Endodermal cell (in vitro differentiated cells): Measurements from ENCODE around the gene ZNF26. TPM values are rescaled to one million over a fixed set of nuclear protein-coding genes. Genes with fewer than 3 reads are reported as not detected.
"Not testable (repeated sequence)": the region's sequence is repeated elsewhere in the genome, so short reads cannot be mapped to it uniquely, and the experiment has no call there.

Experiments used
- DNase-seq: peaks from one replicate; pipeline ENCODE4 v3.0.0-alpha.2; 2017
- H3K27ac ChIP-seq: 2 replicates; pipeline ENCODE4 v1.5.1; 2013; ENCODE audit warnings: mild to moderate bottlenecking, low read depth, low read length, moderate library complexity
- H3K27me3 ChIP-seq: 2 replicates; pipeline ENCODE4 v1.6.1; 2013; ENCODE audit warnings: mild to moderate bottlenecking, low read length, moderate library complexity; ENCODE audit not compliant: insufficient read depth, control insufficient read depth, poor library complexity, severe bottlenecking
- H3K36me3 ChIP-seq: 2 replicates; pipeline ENCODE4 v1.7.0; 2013; ENCODE audit warnings: mild to moderate bottlenecking, low read length, moderate library complexity; ENCODE audit not compliant: control insufficient read depth, insufficient read depth
- H3K4me1 ChIP-seq: one replicate; pipeline ENCODE4 v1.7.0; 2013; ENCODE audit warnings: low read length; ENCODE audit not compliant: control insufficient read depth, insufficient read depth
- H3K4me3 ChIP-seq: 2 replicates; pipeline ENCODE4 v1.5.1; 2013; ENCODE audit warnings: mild to moderate bottlenecking, low read length, moderate library complexity
- H3K9ac ChIP-seq: 2 replicates; pipeline ENCODE4 v1.6.1; 2013; ENCODE audit warnings: mild to moderate bottlenecking, low read length, moderate library complexity; ENCODE audit not compliant: poor library complexity, severe bottlenecking; ENCODE audit errors: extremely low read depth
- H3K9me3 ChIP-seq: 2 replicates; pipeline ENCODE4 v1.6.1; 2013; ENCODE audit warnings: mild to moderate bottlenecking, low read length, moderate library complexity; ENCODE audit not compliant: control insufficient read depth
- H3K27ac Mint-ChIP-seq: 2 replicates; pipeline ENCODE4 v1.8.0; 2020; ENCODE audit warnings: mixed read lengths
- H3K27me3 Mint-ChIP-seq: 2 replicates; pipeline ENCODE4 v1.8.0; 2021; ENCODE audit warnings: mild to moderate bottlenecking, mixed read lengths; ENCODE audit not compliant: insufficient read depth
- H3K36me3 Mint-ChIP-seq: 2 replicates; pipeline ENCODE4 v1.8.0; 2020; ENCODE audit warnings: low read depth, mixed read lengths
- H3K4me1 Mint-ChIP-seq: 2 replicates; pipeline ENCODE4 v1.8.0; 2020; ENCODE audit warnings: mixed read lengths
- H3K4me3 Mint-ChIP-seq: 2 replicates; pipeline ENCODE4 v1.8.0; 2020; ENCODE audit warnings: mild to moderate bottlenecking, moderate library complexity, mixed read lengths
- H3K9me3 Mint-ChIP-seq: 2 replicates; pipeline ENCODE4 v1.8.0; 2020; ENCODE audit warnings: mild to moderate bottlenecking, mixed read lengths
- WGBS, 2 experiments: methylation state at CpG; one replicate each; pipeline versions ENCODE4 v1.1.5 to v1.1.7; 2013; ENCODE audit warnings: missing lambda C conversion rate in 2 of 2, mixed read lengths in 1 of 2; ENCODE audit not compliant: insufficient coverage in 1 of 2, insufficient read length in 1 of 2; 5-methylcytosine and 5-hydroxymethylcytosine counted together
- long read RNA-seq, 4 experiments: library from polyadenylated mRNA in 2 of 4; library from RNA in 1 of 4; library from capped mRNA in 1 of 4; stranded (forward) in 3 of 4; unstranded in 1 of 4; transcript quantifications; one replicate each; pipeline ENCODE4 v2.0.0, GENCODE V29; 2020 to 2021; ENCODE audit warnings: inconsistent platforms in 1 of 4
- polyA plus RNA-seq, 2 experiments: library from polyadenylated mRNA; stranded (reverse); fragments of 50-300 nt; gene quantifications; one replicate each; pipeline ENCODE4 v1.2.3, GENCODE V29; 2013
- total RNA-seq, 2 donors: library from RNA; stranded (reverse); fragmentation: NEBNext Ultra II Directional in 1 of 2; extraction: Animal tissue kit (Norgen Biotek cat#: 25700) in 1 of 2; gene quantifications; 2 replicates in 1 of 2; 3 replicates in 1 of 2; pipeline ENCODE4 v1.2.1, GENCODE V29; 2021
- TF ChIP-seq, protein P1 (sequence below): fragments of 200-600 bp; sonication (generic); conservative IDR thresholded peaks from 2 replicates; pipeline ENCODE4 v1.5.0; 2021; ENCODE audit warnings: antibody characterized with exemption, mild to moderate bottlenecking

ZNF26 gene, protein sequence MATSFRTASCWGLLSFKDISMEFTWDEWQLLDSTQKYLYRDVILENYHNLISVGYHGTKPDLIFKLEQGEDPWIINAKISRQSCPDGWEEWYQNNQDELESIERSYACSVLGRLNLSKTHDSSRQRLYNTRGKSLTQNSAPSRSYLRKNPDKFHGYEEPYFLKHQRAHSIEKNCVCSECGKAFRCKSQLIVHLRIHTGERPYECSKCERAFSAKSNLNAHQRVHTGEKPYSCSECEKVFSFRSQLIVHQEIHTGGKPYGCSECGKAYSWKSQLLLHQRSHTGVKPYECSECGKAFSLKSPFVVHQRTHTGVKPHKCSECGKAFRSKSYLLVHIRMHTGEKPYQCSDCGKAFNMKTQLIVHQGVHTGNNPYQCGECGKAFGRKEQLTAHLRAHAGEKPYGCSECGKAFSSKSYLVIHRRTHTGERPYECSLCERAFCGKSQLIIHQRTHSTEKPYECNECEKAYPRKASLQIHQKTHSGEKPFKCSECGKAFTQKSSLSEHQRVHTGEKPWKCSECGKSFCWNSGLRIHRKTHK
- 10 to 100 TPM; 13.5 to 16.0 TPM for total RNA-seq
- 7.8 TPM for polyA plus RNA-seq (2013, experiment 1 of 2)
- 7.7 TPM for polyA plus RNA-seq (2013, experiment 2 of 2)
- long read RNA-seq, experiment 1, full-length matches to known transcripts: 1 of 5 reads
- long read RNA-seq, experiment 1, partial matches to known transcripts: 1 of 5 reads
- long read RNA-seq, experiment 1, other reads (novel, unspliced or antisense): 3 of 5 reads
- long read RNA-seq, experiment 2, full-length matches to known transcripts: 5 of 17 reads
- long read RNA-seq, experiment 2, partial matches to known transcripts: 1 of 17 reads
- long read RNA-seq, experiment 2, other reads (novel, unspliced or antisense): 11 of 17 reads
- long read RNA-seq, experiment 3, full-length matches to known transcripts: 11 of 36 reads
- long read RNA-seq, experiment 3, partial matches to known transcripts: 3 of 36 reads
- long read RNA-seq, experiment 3, other reads (novel, unspliced or antisense): 22 of 36 reads
- long read RNA-seq, experiment 4: 0 reads

DNA sequence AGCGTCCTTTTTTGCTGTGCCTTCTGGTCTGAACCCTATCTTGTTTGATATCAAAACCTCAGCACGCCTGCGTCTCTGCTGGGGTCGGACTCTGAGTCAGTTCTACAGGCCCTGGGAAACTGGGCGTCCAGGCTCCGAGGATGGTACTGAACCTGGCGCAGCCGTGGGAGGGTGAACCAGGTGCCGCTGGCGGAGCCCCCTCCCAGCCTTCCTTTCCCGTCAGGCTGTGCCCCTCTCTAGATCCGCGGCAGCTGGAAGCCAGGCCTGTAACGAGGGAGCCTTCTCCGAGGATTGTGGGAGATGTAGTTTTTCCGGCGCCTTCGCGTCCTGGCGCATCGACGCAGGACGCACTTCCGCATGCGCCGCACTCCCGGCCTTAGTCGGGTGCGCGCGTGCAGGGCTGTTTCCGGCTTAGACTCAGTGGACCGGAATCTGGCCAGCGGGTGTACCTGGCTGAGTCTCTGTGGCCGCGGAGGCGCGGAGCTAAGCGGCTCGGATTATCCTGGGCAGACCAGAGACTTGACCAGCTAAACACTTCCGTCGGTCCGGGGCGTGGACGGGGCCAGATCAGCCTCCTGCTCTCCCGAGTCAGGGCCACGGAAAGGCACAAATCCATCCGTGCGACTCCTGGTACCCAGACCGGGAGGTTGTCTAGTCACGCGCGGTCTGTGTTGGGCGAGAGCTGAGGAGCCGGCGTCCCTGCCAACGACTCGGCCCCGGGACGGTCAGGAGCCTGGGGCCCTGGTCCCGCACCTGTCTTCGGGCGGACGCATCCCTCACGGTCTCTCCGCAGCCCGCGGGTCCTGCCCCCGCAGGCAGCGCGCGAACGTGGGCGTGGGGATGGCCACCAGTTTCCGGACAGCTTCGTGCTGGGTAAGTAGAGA lies at the start of gene ZNF26:
TSS of gene ZNF26 (plus strand) at position 367 of the 884 bp plus-strand sequence. CDS start at position 841, 474 bp downstream.
- Mint-ChIP-seq H3K9me3 (peaks cover 64% of the 10 kb centered on the region), H3K36me3 (peaks cover 39% of the 10 kb centered on the region), H3K4me1 (peaks cover 11% of the 10 kb centered on the region), H3K27me3 (no peaks in the 10 kb centered on the region), H3K27ac (peak within 1 kb of the TSS; percentile 92), H3K4me3 (peak within 1 kb of the TSS; percentile 87)
- H3K4me3 ChIP-seq: peak within 1 kb of the TSS; percentile 97
- TF ChIP-seq, protein P1, sequence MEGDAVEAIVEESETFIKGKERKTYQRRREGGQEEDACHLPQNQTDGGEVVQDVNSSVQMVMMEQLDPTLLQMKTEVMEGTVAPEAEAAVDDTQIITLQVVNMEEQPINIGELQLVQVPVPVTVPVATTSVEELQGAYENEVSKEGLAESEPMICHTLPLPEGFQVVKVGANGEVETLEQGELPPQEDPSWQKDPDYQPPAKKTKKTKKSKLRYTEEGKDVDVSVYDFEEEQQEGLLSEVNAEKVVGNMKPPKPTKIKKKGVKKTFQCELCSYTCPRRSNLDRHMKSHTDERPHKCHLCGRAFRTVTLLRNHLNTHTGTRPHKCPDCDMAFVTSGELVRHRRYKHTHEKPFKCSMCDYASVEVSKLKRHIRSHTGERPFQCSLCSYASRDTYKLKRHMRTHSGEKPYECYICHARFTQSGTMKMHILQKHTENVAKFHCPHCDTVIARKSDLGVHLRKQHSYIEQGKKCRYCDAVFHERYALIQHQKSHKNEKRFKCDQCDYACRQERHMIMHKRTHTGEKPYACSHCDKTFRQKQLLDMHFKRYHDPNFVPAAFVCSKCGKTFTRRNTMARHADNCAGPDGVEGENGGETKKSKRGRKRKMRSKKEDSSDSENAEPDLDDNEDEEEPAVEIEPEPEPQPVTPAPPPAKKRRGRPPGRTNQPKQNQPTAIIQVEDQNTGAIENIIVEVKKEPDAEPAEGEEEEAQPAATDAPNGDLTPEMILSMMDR: no peak
- H3K36me3 ChIP-seq: peaks cover 17% of the 10 kb centered on the region
- peaks cover 65% of the 10 kb centered on the region for H3K9me3 ChIP-seq
- DNase-seq: peak; percentile 98
- H3K4me1 ChIP-seq: no peaks in the 10 kb centered on the region
- no peak within 1 kb of the TSS for H3K27ac ChIP-seq
- H3K9ac ChIP-seq: peak within 1 kb of the TSS; percentile 74
- H3K27me3 ChIP-seq: no peaks in the 10 kb centered on the region
- WGBS, 2 experiments: 3 to 22% methylated on average over 19 to 76 of the region's 76 CpGs

DNA sequence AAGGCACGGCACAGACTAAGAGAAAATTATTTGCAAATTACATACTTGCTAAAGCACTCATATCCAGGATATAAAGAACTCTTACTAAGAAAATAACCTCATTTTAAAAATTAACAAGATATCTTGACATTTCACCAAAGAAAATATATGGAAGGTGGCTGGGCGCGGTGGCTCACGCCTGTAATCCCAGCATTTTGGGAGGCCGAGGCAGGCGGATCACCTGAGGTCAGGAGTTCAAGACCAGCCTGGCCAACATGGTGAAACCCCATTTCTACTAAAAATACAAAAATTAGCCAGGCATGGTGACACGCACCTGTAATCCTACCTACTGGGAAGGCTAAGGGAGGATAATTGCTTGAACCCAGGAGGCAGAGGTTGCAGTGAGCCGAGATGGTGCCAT lies 49.2 kb upstream of the ZNF26 start:
- not testable (repeated sequence) for H3K4me3 Mint-ChIP-seq, DNase-seq, H3K27ac ChIP-seq, H3K4me1 Mint-ChIP-seq, H3K27me3 Mint-ChIP-seq, H3K4me1 ChIP-seq, H3K27me3 ChIP-seq, H3K4me3 ChIP-seq, H3K9ac ChIP-seq, H3K27ac Mint-ChIP-seq
- H3K36me3 ChIP-seq: peaks cover 22% of the 10 kb centered on the region
- 90 to 100% methylated on average over 1 to 7 of the region's 8 CpGs for WGBS, 2 experiments
- H3K36me3 Mint-ChIP-seq: peaks cover 76% of the 10 kb centered on the region
- H3K9me3 Mint-ChIP-seq: peaks cover 81% of the 10 kb centered on the region
- H3K9me3 ChIP-seq: peaks cover 73% of the 10 kb centered on the region

DNA sequence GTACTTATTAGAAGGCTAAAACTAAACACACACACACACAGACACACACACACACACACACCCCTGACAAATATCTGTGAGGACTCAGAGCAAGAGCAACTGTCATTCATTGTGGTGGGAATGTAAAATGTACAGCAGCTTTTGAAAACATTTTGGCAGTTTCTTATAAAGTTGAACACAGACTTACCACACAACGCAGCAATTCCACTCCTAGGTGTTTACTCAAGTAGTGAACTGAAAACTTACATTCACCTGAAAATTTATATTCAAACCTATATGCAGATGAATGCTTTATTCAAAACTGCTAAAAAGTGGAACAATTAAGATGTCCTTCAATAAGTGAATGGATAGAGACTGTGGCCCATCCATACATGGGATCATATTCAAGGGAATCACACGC lies 48.7 kb upstream of the ZNF26 start:
- H3K9me3 ChIP-seq: peaks cover 73% of the 10 kb centered on the region
- no peaks in the 10 kb centered on the region for H3K27me3 Mint-ChIP-seq
- H3K4me1 ChIP-seq: no peaks in the 10 kb centered on the region
- TF ChIP-seq, protein P1: no peak
- 100% methylated on average over 1 to 2 of the region's 2 CpGs for WGBS, 2 experiments
- no peak overlapping the region for H3K4me3 Mint-ChIP-seq
- H3K9me3 Mint-ChIP-seq: peaks cover 81% of the 10 kb centered on the region
- H3K27ac ChIP-seq: no peak overlapping the region
- no peaks in the 10 kb centered on the region for H3K4me1 Mint-ChIP-seq
- no peak overlapping the region for H3K4me3 ChIP-seq
- H3K36me3 ChIP-seq: peaks cover 25% of the 10 kb centered on the region
- H3K27ac Mint-ChIP-seq: no peak overlapping the region
- H3K9ac ChIP-seq: no peak overlapping the region
- H3K36me3 Mint-ChIP-seq: peaks cover 76% of the 10 kb centered on the region
- no peak for DNase-seq
- no peaks in the 10 kb centered on the region for H3K27me3 ChIP-seq

DNA sequence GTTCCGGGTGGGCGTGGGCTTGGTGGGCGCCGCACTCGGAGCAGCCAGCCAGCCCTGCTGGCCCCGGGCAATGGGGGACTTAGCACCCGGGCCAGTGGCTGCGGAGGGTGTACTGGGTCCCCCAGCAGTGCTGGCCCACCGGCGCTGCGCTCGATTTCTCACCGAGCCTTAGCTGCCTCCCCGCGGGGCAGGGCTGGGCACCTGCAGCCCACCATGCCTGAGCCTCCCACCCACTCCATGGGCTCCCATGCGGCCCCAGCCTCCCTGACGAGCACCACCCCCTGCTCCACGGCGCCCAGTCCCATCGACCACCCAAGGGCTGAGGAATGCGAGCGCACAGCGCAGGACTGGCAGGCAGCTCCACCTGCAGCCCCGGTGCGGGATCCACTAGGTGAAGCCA lies 47.4 kb upstream of the ZNF26 start:
- peaks cover 78% of the 10 kb centered on the region for H3K9me3 Mint-ChIP-seq
- not testable (repeated sequence) for H3K4me1 Mint-ChIP-seq

More for the DNA sequence above, 47.4 kb upstream of the ZNF26 start:
- H3K4me3 ChIP-seq, H3K4me1 ChIP-seq, H3K4me3 Mint-ChIP-seq, H3K9ac ChIP-seq, H3K27ac ChIP-seq, H3K27me3 ChIP-seq, H3K27ac Mint-ChIP-seq, H3K27me3 Mint-ChIP-seq, DNase-seq: not testable (repeated sequence)
- Histone ChIP-seq H3K36me3 (peaks cover 29% of the 10 kb centered on the region), H3K9me3 (peaks cover 73% of the 10 kb centered on the region)
- 100% methylated on average over 6 of the region's 25 CpGs; no CpG with 5 or more reads in 1 of the 2 experiments for whole genome bisulfite sequencing, 2 experiments
- H3K36me3 Mint-ChIP-seq: peaks cover 77% of the 10 kb centered on the region
